HPDE6-E6E7 (cell line): Measurements from ENCODE around the gene KRTAP10-4.
"Not testable (repeated sequence)": the region's sequence is repeated elsewhere in the genome, so short reads cannot be mapped to it uniquely, and the experiment has no call there.

Source experiments
- DNase-seq: peaks from one replicate; pipeline ENCODE4 v3.0.0; 2011; ENCODE audit warnings: missing footprints; ENCODE audit errors: extremely low spot score

KRTAP10-4 gene

DNA sequence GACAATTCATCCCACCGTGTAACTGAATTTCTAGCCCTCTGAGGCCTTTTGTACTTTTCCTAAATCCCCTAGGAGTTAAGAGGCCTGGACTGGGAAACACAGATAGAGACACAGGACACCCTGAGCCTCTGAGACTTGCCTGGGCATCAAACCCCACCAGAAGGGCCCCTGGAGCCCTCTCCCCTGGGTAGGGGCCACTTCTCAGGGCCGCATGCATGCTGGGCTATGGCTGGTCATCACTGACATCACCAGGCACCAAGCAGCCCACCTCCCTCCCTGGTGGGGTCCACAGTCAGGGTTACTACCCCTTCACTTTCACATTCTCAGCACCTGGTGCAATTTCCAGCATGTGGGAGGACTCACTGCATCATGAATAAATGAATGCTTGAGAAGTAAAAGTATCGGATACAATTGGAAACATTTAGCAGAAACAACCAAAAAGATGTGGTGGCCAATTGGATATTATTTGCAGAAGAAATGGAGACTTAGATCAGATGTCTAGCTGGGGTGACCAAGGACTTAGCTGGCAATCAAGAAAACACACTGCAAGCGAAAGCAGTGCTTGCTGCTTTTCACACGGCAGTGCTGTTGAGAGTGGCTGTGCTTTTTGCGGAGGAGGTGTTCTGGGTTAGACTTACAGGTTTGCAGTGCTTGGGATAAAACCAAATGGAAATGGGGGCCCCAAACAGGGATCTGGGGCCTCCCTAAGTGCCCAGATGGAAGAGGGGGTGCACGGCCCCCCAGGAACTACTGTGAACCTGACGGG, 25.9 kb downstream of the KRTAP10-4 start:
- no peak for DNase-seq

DNA sequence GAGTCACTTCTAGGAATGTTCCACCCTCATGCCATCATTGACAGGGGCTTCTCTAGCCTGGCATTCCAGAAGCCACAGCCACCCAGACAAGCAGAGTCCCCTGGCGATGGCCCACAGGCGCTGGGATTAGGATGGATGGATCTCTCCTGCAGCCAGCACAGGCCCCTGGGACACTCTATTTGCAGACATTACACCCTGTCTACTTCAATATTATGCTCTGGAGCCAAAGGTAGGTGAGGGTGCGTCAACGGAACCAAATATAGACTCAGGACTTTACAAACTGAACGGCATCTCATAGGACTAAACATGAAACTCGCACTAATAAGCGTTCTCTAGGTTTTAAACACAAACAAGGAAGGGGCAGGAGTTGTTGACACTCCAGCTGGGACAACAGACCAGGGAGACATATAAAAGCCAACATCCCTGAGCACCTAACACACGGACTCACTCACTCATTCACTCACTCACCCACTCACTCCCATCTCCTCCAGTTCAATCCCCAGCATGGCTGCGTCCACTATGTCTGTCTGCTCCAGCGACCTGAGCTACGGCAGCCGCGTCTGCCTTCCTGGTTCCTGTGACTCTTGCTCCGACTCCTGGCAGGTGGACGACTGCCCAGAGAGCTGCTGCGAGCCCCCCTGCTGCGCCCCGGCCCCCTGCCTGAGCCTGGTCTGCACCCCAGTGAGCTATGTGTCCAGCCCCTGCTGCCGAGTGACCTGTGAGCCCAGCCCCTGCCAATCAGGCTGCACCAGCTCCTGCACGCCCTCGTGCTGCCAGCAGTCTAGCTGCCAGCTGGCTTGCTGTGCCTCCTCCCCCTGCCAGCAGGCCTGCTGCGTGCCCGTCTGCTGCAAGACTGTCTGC, 26.8 kb downstream of the KRTAP10-4 start, which contains the start of gene KRTAP10-7:
Gene KRTAP10-7 (plus strand): TSS at position 480 of the 861 bp plus-strand sequence. CDS start 25 bp downstream, at position 505.
- not testable (repeated sequence) for DNase-seq

DNA sequence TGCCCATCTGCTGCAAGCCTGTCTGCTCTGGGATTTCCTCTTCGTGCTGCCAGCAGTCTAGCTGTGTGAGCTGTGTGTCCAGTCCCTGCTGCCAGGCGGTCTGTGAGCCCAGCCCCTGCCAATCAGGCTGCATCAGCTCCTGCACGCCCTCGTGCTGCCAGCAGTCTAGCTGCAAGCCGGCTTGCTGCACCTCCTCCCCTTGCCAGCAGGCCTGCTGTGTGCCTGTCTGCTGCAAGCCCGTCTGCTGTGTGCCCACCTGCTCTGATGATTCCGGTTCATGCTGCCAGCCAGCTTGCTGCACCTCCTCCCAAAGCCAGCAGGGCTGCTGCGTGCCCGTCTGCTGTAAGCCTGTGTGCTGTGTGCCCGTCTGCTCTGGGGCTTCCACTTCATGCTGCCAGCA, 27.6 kb downstream of the KRTAP10-4 start:
- DNase-seq: not testable (repeated sequence)

DNA sequence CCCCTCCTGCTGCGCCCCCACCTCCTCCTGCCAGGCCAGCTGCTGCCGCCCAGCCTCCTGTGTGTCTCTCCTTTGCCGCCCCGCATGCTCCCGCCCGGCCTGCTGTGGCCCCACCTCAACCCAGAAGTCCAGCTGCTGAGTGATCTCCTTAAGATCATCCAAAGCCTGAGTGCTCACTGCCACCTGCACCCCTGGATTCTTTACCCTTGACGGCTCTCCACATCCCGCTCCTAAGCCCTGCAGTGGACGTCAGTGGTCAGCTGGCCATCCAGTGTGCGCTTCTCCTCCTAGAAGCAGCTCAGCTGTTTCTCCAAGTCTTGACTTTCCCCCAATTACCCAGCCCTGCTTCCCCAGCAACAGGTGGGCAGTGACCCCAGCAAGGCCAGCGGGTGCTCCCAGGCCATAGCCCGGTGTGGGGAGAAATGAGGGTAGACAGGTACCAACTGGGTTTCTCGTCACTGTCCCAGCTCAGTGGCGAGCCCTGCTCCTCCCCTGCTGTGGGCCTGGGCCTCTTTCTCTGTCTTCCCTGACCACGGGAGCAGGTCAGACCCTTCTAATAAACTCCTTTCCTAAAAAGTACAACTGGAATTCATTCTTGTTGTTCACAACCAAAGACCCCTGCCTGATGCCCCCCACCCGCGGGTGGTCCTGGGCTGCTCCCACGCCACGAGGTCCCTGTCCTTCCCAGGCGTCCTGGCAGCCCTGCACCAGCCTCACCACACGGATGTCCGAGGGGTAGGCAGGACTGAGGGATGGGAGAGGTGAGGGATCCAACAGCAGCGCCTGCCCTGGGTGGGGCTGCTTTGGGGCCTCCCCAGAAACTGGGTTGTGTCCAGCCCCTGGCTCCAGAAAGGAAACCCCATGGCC, 28.3 kb downstream of the KRTAP10-4 start:
- DNase-seq: no peak

DNA sequence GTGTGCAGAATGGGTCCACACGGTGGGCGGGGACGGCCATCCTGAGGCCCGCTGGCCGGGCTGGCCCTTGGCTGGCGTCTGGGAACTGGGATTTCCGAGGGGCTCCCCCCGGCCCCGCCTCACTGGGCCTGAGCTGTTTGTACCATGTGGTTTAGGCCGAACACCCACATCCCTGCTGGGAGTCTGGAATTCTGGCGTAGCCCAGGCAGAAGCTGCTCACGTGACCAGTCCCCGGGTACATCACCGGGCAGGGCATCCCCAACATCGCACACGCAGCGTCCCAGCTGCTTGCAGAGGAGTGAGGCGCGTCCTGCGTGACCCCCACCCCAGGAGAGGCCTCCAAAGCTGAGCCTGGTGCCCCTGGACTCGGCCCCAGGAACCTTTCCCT, 28.9 kb downstream of the KRTAP10-4 start:
- DNase-seq: no peak

DNA sequence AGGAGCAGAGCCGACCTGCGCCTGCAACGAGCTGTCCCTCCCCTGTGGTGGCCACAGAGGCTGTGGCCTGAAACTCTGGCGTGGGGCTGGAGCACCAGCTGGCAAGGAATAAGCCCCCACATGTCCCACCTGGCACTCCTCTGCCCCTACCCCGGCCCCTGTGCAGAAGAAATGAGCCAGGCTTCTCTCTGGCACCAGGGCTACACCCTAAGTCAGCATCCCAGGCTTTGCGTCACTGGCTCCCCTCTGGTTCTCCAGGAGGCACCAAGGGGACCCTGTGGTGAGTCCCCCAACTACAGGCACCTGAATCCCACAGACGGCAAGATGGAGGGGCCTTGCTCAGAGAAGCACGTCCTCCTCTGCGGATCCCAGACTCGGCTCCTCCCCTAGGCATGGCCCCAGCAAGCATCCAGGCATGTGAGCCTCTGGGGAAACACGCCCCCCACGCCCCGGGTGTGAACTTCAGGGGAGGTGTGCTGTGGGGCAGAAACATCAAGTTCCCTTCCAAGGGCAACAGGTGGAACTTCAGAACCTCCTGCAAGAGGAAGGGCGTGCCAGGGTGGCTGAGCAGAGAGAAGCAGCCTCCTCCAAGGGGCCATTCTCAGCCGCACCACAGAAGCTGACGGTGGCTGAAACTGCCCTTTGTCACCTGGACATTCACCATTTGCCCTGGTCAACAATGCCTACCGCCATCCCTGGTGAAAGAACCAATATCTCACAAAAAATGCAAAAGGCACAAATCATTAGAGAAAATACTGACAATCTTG, 29.8 kb downstream of the KRTAP10-4 start:
- DNase-seq: no peak

DNA sequence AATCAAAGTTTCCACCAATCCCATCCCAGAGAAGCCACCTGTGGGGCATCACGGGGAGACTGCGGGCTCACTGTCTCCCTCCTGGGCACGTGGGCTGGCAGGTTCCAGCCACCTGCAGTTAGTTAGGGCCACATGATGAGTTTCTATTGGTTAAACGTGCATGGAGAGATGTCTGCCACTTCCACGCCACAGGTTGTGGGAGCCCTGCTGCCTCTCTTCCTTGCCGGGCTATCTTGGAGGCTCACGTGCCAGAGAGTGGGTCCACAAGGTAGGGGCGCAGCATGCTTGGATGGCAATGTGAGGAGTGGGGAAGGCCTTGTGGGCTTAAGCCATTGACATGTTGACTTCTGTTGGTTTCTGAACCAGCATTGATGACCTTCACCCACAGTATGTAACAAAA, 30.4 kb downstream of the KRTAP10-4 start:
- DNase-seq: no peak

DNA sequence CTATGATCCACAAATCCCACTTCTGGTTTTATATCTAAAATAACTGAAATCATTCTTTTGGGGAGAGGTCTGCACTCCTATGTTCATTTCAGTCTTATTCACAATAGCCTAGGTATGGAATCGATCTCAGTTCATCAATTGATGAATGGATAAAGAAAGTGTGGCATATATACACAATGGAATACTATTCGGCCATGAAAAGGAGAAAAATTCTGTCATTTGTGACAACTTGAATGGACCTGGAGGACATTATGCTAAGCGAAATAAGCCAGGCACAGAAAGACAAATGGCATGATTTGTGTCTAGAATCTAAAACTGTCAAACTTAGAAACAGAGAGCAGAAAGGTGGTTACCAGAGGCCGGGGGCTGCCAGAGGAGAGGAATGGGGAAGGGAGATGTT, 33.0 kb downstream of the KRTAP10-4 start:
- no peak for DNase-seq

DNA sequence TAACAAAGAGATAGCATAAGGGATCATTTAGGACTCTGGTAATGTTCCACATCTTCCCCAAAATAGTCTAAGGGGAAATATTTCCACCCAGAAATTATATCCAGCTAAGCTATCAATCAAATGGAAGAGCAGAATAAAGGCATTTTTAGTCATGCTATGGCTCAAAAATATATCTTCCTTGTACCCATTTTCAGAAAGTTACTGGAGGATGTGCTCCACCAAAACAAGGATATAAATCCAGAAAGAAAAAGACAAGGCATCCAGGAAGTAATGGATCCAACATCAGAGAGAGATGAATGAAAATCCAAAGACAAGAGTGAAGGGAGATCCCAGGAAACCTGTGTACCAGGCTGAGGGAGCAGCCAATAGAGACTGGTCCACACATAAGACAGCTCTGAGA, 35.7 kb downstream of the KRTAP10-4 start:
- no peak for DNase-seq

DNA sequence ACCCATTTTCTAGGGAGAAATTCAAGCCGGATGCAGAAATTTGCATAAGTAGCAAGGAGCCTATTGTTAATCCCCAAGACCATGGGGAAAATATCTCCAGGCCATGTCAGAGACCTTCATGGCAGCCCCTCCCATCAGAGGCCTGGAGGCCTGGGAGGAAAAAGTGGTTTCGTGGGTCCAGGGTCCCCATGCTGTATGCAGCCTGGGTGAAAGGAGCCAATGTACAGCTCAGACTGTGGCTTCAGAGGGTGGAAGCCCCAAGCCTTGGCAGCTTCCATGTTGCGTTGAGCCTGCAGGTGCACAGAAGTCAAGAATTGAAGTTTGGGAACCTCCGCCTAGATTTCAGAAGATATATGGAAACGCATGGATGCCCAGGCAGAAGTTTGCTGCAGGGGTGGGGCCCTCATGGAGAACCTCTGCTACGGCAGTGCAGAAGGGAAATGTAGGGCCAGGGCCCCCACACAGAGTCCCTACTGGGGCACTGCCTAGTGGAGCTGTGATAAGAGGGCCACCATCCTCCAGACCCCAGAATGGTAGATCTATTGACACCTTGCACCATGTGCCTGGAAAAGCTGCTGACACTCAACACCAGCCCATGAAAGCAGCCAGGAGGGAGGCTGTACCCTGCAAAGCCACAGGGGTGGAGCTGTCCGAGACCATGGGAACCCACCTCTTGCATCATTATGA, 36.8 kb downstream of the KRTAP10-4 start:
- not testable (repeated sequence) for DNase-seq

DNA sequence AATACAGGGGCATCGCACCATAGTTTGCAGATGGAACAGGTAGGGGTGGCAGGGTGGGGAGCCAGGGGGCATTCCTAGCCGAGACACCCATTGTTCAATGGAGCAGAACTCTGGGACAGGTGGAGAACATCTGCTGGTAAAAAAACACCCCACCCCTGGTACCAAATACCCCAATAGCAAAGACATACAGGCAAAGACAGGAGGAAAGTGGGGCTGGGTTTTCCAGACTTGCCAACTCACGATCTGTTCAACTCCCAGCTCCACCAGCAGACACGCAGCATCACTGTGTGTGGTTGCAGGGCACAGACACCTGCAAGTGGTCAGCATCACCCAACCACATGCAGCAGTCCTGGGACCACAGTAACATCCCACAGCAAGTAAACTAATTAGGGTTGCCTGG, 38.0 kb downstream of the KRTAP10-4 start:
- DNase-seq: no peak

DNA sequence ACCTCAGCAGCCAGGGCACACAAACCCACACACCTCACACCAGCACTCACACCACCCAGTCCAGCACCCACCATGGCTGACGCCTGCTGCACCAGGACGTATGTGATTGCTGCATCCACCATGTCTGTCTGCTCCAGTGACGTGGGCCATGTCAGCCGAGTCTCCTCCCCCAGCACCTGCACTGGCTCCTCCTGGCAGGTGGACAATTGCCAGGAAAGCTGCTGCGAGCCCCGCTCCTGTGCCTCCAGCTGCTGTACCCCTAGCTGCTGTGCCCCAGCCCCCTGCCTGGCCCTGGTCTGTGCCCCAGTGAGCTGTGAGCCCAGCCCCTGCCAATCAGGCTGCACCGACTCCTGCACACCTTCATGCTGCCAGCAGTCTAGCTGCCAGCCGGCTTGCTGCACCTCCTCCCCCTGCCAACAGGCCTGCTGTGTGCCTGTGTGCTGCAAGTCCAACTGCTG, 38.5 kb downstream of the KRTAP10-4 start, which contains the start of gene KRTAP10-8:
Gene KRTAP10-8 (plus strand): TSS at position 51 of the 458 bp plus-strand sequence. CDS start 22 bp downstream, at position 73.
- no peak for DNase-seq

DNA sequence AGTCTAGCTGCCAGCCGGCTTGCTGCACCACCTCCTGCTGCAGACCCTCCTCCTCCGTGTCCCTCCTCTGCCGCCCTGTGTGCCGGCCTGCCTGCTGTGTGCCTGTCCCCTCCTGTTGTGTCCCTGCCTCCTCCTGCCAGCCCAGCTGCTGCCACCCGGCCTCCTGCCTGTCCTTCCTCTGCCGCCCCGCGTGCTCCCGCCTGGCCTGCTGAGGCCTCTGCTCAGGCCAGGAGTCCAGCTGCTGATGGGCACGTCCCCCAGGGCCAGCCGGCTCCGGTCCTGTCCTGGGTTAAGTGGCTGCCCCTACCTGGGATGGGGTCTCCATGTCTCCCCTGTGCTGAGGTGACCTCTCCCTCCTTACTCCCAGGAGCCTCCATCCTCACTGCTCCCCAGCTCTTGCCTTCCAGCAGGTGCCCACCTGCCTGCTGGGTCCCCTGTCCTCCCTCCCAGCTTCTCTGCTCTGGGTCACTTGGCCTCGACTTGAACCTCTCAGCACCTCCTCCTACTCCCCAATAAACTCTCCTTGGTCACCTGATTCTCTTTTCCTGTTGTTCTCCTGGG, 39.2 kb downstream of the KRTAP10-4 start:
- DNase-seq: no peak

DNA sequence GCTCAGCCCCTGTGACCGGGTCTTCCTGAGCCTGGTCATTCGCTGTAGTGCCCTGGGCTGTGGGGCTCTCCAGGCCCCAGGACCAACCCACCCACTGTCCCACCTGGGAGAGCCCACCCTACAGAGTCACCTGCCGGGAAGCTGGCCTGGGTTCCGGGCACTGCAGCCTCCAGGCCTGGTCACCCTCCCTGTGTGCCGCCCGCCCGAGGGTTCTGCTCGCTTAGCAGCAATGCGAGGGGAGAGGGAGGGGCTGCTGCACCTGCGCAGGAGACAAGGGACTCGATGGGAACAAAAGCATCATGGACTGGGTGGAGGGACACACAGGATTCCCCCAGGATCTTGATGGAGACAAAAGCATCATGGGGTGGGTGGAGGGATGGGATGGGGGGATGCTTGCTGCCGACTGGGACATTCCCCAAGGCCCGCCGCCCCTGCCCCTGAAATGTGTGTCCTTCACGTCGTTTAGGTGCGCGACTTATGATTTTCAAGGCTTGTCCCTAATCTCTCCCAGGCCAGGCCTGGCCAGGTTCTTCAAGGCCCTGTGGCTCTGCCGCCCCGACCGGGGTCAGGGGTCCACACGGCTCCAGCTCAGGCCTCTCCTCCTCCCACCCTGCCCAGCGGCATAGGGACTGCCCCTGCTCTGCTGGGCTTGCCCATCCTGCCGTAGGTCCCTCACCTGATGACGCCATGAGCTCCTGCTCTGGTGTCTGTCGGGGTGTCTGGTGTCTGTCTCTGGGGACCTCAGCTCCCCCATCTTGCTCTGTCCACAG, 40.0 kb downstream of the KRTAP10-4 start:
- DNase-seq: no peak

DNA sequence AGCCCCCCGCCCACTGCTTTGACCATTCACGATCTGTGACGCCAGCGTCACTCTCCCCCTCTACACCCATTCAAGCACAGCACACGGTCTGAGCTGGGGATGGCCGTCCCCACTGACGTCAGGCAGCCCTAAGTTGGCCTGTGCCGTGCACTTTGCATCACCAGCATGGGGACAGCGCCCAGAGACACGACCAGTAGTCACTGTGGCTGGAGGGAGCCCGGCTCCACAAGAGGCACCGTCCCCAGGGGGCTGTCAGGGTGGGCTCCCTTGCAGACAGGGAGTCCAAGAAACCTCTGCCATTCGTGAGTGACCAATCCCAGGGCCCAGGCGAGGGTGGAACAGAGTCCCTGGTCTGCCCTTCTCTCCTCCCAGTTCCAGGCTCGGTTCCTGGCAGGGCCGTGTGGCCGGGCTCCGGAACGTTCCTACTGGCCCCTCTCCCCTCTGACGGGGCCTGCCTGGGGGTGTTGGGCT, 40.7 kb downstream of the KRTAP10-4 start:
- no peak for DNase-seq

DNA sequence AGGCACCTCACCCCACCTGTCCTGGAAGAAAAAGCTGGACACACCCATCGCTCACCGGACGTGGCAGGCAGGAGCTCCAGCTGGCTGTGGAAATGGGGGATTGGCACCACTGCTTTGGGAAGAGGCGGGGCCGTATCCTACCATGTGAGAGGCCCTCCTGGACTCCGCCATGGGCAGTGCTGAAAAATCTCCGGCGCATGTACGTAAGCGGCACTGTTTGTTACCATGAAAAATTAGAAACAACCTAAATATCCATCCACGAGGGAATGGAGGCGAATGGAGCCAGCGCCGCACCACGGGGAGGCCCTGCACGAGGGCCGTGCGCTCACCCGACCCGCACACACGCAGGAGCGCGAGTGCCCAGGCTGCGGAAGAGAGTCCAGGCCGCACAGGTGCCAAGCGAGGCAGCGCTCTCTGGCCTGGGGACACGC, 41.4 kb downstream of the KRTAP10-4 start:
- no peak for DNase-seq

DNA sequence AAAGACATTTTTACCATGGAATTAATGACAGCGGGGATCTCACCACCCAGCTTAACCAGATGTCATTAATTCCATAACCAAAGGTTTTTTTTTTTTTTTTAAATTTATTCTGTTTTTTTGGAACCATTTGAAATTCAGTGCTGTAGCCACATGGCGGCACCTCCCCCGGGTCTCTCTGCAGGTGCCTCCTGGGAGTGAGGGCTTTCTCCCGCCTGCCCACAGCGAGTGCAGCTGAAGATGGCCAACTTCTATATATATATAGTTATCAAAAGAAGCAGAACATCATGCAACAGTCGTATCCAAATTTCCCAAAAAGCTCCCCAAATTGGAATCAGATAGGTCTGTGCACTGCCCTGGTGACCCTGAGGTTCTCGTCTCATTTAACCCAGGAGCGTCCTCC, 41.9 kb downstream of the KRTAP10-4 start:
- DNase-seq: no peak

DNA sequence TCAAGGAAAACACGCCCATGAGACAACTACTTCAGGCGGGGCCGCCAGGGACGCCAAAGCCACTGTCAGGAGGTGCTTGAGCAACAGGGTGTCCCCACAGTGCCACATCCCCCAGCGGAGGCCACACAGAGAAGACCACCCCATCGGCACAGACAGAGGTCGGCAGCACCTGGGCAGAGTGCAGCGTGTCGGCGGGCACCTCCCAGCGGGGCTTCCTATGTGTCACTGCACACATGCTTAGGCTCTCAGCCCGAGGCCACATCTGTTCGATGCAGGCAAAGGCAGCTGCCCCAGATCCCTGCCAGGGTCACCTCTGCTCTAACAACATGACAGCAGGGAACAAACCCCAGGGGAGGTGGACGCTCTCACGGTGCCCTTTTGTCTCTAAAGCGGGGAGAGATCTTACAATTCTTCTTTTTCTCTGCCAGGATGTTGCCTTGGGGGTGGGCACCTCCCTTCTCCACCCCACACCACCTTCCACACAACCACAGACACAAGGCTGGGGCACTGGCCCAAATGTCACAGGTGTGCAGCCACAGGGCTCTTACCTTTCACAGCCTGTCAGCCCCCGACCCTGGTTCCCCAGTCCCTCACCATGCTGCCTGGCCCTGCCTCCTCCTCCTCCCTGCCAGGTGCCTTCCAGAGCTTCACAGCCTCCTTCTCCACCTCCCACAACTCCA, 42.5 kb downstream of the KRTAP10-4 start:
- DNase-seq: no peak

DNA sequence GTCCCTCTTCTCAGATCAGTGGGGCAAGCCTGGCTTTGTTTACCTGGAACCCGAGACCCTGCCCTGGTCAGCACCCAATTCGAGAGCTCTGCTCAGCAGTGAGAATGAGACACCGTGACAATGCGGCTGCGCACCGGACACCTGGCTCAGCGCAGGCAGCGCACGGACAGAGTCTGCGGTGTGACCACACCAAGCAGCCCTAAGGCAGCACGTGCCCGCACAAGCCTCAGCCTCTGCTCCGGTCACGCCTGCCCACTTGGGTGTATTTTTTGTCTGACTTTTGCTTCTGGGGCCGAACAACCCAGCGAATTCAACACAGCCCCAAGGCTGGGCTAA, 43.0 kb downstream of the KRTAP10-4 start:
- no peak for DNase-seq
